Endothelial cell of umbilical vein (primary cell): ENCODE results near the gene MYT1.

Experiments
- CTCF ChIP-seq, 2 donors: IDR thresholded peaks; 1 replicate in 1 of 2; 2 replicates in 1 of 2; pipeline ENCODE4 v1.5.1; 2011; ENCODE audit warnings: low read length in 2 of 2, mild to moderate bottlenecking in 2 of 2, moderate library complexity in 2 of 2, control low read depth in 1 of 2, inconsistent platforms in 1 of 2, low read depth in 1 of 2; ENCODE audit not compliant: insufficient read depth in 1 of 2; ENCODE audit errors: extremely low read depth in 1 of 2
- FOS ChIP-seq: IDR thresholded peaks from 2 replicates; pipeline ENCODE4 v1.6.1; 2011; ENCODE audit warnings: mild to moderate bottlenecking, low read length, moderate library complexity, borderline replicate concordance; ENCODE audit not compliant: insufficient read depth
- MAX ChIP-seq: IDR thresholded peaks from 2 replicates; pipeline ENCODE4 v1.6.1; 2011; ENCODE audit not compliant: insufficient read depth, insufficient read length
- POLR2A ChIP-seq: IDR thresholded peaks from 2 replicates; pipeline ENCODE4 v1.6.1; 2012; ENCODE audit warnings: low read depth, mild to moderate bottlenecking, control low read depth, low read length

GRCh38 chr20:64205611-64206026 is 41.4 kb downstream of the MYT1 start:
- no peak for TF ChIP-seq CTCF (IDR thresholded peaks at IDR 0.05; ENCODE audit: extremely low read depth in 1 of 2, insufficient read depth in 1 of 2, low read depth in 1 of 2, low read length in 2 of 2)
- no peak for TF ChIP-seq FOS
- no peak for TF ChIP-seq POLR2A
- no peak for TF ChIP-seq MAX
